HG03565 (cell line): ENCODE data around the gene NNMT.

Experiments used
- ATAC-seq: cut with Tn5 transposase; IDR thresholded peaks from one replicate; pipeline ENCODE4 v1.9.1; 2021; ENCODE audit warnings: mild to moderate bottlenecking, moderate library complexity; ENCODE audit not compliant: unreplicated experiment

The NNMT gene

GRCh38 chr11:114262681-114263512 lies 33.3 kb upstream of the NNMT start:
- ATAC-seq: no peak

- ATAC-seq: no peak
These were observed 32.6 kb upstream of the NNMT start for GRCh38 chr11:114263513-114264170.

GRCh38 chr11:114264381-114264780 lies 31.8 kb upstream of the NNMT start:
- ATAC-seq: no peak

- no peak for ATAC-seq
These were observed 30.9 kb upstream of the NNMT start for GRCh38 chr11:114265122-114265878.

GRCh38 chr11:114269498-114269897 lies 26.7 kb upstream of the NNMT start:
- ATAC-seq: no peak

- no peak for ATAC-seq
These were observed 25.5 kb upstream of the NNMT start for GRCh38 chr11:114270531-114271270.

GRCh38 chr11:114271316-114271715 lies 24.9 kb upstream of the NNMT start:
- no peak for ATAC-seq

- no peak for ATAC-seq
These were observed 23.9 kb upstream of the NNMT start for GRCh38 chr11:114272311-114272710.

- no peak for ATAC-seq
These were observed 23.1 kb upstream of the NNMT start for GRCh38 chr11:114273071-114273470.

- no peak for ATAC-seq
These were observed 22.1 kb upstream of the NNMT start for GRCh38 chr11:114273890-114274635.

- ATAC-seq: no peak
These were observed 21.6 kb upstream of the NNMT start for GRCh38 chr11:114274637-114275036.

GRCh38 chr11:114275280-114275679 lies 20.9 kb upstream of the NNMT start:
- ATAC-seq: no peak

GRCh38 chr11:114276077-114276476 lies 20.1 kb upstream of the NNMT start:
- ATAC-seq: no peak

- no peak for ATAC-seq
These were observed 18.4 kb upstream of the NNMT start for GRCh38 chr11:114277637-114278341.

- ATAC-seq: no peak
These were observed 17.7 kb upstream of the NNMT start for GRCh38 chr11:114278342-114279065.

GRCh38 chr11:114279792-114280546 lies 16.2 kb upstream of the NNMT start:
- ATAC-seq: no peak

GRCh38 chr11:114280696-114281095 lies 15.5 kb upstream of the NNMT start:
- ATAC-seq: no peak

GRCh38 chr11:114281388-114281956 lies 14.7 kb upstream of the NNMT start:
- no peak for ATAC-seq
